ENCODE results near the gene MUC3A. TPM values are rescaled to one million over a fixed set of nuclear protein-coding genes. Genes with fewer than 3 reads are reported as not detected.

The MUC3A gene
- total RNA-seq, 1 experiment from 2014 or later: not detected

- peak; percentile 92 for DNase-seq (ENCODE audit: low read depth)
These were observed 67.9 kb downstream of the MUC3A start for GRCh38 chr7:101017064-101017777.

Other genes starting within 250 kb of the MUC3A start
- 55.9 and 69.5 TPM in 2 replicates for gene POP7, start 243.4 kb upstream of the MUC3A start, total RNA-seq (2014; rRNA removed; shearing (Covaris generic))
- gene EPO, start 229.1 kb upstream of the MUC3A start, total RNA-seq (2014; rRNA removed; shearing (Covaris generic)): not detected in 2 replicates
- not detected in 2 replicates for gene ZAN, start 215.9 kb upstream of the MUC3A start, total RNA-seq (2014; rRNA removed; shearing (Covaris generic))
- gene EPHB4, start 122.0 kb upstream of the MUC3A start, total RNA-seq (2014; rRNA removed; shearing (Covaris generic)): 26.3 and 36.8 TPM in 2 replicates
- 6.2 and 17.2 TPM in 2 replicates for gene SLC12A9, start 96.8 kb upstream of the MUC3A start, total RNA-seq (2014; rRNA removed; shearing (Covaris generic))
- 80.1 and 106 TPM in 2 replicates for gene TRIP6, start 82.1 kb upstream of the MUC3A start, total RNA-seq (2014; rRNA removed; shearing (Covaris generic))
- 50.8 and 73.9 TPM in 2 replicates for gene SRRT, start 74.4 kb upstream of the MUC3A start, total RNA-seq (2014; rRNA removed; shearing (Covaris generic))
- 0.91 and 1.3 TPM in 2 replicates for gene UFSP1, start 59.8 kb upstream of the MUC3A start, total RNA-seq (2014; rRNA removed; shearing (Covaris generic))
- not detected in 2 replicates for gene ACHE, start 53.6 kb upstream of the MUC3A start, total RNA-seq (2014; rRNA removed; shearing (Covaris generic))
- 1.4 and 4.5 TPM in 2 replicates for gene MUC12, start 20.0 kb downstream of the MUC3A start, total RNA-seq (2014; rRNA removed; shearing (Covaris generic))
- gene MUC17, start 70.5 kb downstream of the MUC3A start, total RNA-seq (2014; rRNA removed; shearing (Covaris generic)): not detected in 2 replicates
- gene TRIM56, start 135.9 kb downstream of the MUC3A start, total RNA-seq (2014; rRNA removed; shearing (Covaris generic)): 4.2 and 11.9 TPM in 2 replicates
- gene SERPINE1, start 177.6 kb downstream of the MUC3A start, total RNA-seq (2014; rRNA removed; shearing (Covaris generic)): 102 and 119 TPM in 2 replicates
- 97.2 and 106 TPM in 2 replicates for gene AP1S1, start 204.9 kb downstream of the MUC3A start, total RNA-seq (2014; rRNA removed; shearing (Covaris generic))
- 0.20 TPM in 1 of 2 replicates, not detected in the other for gene VGF, start 216.0 kb downstream of the MUC3A start, total RNA-seq (2014; rRNA removed; shearing (Covaris generic))
- gene NAT16, start 230.8 kb downstream of the MUC3A start, total RNA-seq (2014; rRNA removed; shearing (Covaris generic)): 0.12 TPM in 1 of 2 replicates, not detected in the other